Cortex of kidney (tissue), 1 donor: ENCODE measurements around the gene ANO5.

ENCODE experiments used
- DNase-seq: peaks from one replicate; lab custom pipeline; 2025; lab: John Stamatoyannopoulos, UW

ANO5 gene, protein sequence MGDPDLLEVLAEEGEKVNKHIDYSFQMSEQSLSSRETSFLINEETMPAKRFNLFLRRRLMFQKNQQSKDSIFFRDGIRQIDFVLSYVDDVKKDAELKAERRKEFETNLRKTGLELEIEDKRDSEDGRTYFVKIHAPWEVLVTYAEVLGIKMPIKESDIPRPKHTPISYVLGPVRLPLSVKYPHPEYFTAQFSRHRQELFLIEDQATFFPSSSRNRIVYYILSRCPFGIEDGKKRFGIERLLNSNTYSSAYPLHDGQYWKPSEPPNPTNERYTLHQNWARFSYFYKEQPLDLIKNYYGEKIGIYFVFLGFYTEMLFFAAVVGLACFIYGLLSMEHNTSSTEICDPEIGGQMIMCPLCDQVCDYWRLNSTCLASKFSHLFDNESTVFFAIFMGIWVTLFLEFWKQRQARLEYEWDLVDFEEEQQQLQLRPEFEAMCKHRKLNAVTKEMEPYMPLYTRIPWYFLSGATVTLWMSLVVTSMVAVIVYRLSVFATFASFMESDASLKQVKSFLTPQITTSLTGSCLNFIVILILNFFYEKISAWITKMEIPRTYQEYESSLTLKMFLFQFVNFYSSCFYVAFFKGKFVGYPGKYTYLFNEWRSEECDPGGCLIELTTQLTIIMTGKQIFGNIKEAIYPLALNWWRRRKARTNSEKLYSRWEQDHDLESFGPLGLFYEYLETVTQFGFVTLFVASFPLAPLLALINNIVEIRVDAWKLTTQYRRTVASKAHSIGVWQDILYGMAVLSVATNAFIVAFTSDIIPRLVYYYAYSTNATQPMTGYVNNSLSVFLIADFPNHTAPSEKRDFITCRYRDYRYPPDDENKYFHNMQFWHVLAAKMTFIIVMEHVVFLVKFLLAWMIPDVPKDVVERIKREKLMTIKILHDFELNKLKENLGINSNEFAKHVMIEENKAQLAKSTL

DNA sequence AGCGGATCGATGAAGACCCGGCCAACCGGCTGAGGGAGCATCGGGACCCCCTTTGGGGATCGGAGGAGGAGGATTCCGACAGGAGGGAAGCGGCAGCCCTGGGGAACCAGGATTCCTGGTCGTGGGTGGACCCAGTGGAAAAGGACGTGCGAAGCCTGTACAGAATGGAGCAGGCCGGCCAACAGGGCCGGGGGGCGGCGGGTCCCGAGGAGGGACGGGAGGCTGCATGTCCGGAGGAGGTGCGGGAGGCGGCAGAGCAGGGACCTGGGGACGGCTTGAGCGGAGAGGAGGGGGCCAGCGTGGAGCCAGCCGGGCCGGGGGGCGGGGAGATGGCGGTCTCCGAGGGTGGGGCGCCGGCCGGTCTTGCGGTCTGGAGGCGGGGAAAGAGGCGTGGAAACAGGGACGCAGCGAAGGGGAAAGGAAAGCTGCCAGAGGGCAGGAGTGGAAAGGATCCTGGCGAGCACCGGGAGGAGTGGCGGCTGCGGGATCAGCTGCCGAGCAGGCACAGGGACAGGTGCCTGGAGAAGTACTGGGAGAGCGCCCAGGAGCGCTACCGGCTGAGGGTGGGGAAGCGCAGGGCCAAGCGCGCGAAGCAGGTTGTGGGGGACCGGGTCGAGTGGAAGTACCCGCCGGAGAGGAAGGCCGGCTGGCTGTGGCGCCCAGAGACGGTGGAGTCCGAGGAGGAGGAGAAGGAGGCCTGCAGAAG is at the start of gene ANO5:
TSS of gene ANO5 (plus strand) at position 444 of the 706 bp plus-strand sequence. CDS start 408 bp downstream, outside the sequence.
- peak; percentile 13 for DNase-seq

DNA sequence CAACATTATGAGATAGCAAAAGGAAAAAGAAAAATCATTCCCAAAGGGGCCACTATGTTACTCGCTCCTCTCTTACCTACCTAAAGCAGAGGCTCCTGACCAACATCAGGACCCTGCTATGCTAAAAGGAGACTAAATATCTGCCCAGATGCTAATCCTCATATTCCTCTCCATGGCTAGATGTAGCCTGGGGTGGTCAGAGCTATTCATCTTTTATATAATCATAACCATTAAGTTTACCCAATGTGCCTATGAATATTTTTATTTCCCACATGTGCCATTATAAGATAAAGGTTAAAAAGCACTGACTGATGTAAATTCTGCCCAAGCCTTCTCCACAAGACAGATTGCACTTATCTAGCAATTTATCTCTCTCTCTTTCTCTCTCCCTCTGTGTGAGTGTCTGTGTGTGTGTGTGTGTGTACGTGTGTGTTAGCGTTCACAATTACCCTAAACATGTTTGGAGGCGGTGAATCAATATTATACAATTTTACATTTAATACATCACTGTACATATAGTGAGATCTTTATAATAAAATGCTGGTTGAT is 41.2 kb upstream of the ANO5 start:
- DNase-seq = no peak

DNA sequence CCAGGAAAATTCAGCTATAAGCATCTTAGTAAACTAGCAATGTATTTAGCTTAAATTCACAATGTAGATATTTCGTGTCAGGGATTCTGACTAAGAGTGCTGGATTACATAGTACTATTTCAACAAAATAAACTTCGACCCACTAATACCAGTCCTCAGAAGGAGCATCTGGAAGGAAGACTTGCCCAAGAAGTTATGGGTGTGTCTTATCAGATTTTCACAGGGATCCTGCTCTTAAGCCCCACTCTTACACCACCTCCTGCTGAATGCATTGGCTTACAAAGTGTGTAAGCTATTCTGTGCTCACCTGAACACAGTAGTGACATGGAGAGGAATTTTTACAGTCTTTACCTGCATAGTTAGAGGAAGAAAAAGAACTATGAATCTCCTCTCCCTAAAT is 35.4 kb upstream of the ANO5 start:
- DNase-seq = no peak

DNA sequence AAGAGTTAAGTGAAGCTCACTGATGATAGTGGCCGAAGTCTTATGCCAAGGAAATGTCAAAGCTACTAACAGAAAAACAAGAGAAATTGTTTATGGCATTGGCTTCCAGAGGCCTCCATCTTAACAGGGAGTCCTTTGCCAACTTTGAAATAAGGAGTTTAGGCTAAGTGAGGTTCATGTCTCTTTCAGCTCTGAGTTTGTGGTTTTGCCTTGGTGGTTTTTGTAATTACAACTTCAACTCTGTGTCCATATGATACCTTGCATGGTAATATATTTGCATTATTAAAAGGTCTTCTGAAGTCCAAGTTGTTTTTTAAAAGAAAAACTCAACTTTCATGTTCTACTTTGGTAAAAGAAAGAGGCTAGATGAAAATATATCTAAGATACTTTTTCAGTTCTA is 31.4 kb upstream of the ANO5 start:
- no peak for DNase-seq

DNA sequence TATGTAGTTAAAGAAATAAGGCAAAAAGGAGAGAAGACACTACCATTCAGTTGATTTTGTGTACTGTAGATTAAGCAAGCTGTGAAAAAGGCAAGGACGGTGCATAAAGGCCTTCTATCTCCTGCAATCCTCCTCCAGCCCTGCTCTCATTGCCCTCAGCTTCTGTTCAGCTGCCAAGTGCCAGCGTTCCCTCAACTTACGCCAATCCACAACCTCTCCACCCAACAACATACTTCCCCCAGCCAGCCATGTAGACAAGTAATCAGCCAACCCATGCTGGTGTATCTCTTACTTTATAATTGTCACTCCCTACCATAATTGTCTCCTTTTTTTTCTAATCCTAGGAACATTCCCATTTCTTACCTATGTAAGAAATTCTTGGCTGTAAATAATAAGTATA is 30.1 kb upstream of the ANO5 start:
- DNase-seq = no peak

DNA sequence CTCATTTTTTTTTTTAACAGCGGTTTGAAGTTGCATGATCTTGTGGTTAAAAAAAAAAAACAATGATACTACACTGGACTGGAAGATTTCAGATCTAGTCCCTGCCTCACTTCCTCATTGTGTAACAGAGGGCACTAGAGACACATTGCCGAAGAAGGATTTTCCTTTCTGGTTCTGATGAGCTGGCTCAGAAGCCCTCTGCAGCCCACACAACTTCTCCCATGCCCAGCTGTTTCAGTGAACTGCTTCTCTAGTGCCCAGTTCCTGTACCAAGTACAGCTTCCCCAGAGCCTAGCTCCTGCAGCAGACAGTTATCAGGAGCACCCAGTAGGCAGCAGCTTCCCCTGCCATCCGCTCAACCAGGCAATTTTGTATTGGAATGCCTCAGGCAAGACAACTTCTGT is 29.5 kb upstream of the ANO5 start:
- DNase-seq = no peak

DNA sequence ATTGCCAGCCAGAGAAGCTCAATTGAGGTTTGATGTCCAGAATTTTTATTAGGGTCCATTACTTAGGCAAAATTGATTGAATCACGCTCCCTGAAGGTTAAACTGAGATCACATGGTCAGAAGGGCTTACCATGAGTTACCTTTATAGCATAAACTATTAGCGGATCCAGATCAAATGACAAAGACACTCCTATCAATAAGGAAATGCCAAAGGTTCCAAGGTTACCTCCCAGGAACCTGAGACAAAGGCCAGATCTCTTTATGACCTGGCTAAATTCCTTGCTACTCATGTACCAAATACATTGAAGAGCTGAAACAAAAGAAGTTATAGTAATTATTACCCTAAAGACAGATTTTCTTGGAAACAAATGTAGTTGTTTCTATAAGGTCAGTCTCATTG is 27.8 kb upstream of the ANO5 start:
- no peak for DNase-seq

DNA sequence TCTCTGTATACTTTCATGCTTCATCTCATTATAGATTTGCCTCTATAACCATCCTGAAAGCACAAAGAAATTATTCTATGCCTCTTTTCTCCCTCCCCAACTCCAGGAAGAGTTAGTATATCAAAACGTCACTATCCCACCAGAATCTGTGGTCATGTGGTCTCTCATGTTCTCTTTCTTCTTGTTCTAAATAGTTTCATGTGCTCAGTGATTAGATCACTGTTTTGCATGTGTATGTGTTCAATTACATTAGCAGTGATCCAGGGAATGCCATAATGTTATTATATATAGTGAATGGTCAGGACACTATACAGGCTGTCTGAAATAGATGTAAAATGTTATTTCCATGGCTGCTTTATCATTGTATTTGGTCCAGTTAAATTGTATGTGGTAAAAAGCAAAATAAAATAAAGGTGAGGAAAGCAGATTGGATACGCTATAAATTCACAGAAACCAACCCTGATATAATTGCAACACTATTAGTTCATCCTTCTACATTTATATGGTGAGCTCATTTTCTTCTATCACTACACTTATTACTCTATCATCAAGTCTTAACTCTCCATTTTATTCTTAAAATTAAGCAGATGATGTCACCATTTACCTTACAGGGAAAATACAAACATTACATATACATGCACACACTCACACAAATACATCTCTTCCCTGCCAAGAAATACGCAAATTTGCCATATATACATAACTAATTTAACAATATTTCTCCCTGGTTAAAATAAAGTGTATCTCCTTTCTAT is 26.9 kb upstream of the ANO5 start:
- no peak for DNase-seq

DNA sequence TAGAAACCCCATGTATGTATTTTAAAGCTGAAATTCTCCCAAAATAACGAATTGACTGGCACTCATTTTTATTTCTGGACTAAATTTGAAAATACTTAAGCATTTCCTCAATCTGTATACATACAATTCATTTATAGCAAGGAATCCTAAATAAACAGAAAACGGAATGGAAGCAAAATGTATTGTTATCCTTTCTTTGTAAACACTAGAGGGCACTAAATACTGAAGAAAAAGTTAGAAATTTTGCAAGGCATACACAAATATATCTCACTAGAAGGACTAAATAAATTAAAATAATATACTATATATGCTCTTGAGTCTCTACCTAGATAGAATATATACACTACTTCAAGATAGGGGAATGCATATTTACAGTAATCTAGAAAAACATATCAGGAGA is 23.1 kb upstream of the ANO5 start:
- DNase-seq = no peak

DNA sequence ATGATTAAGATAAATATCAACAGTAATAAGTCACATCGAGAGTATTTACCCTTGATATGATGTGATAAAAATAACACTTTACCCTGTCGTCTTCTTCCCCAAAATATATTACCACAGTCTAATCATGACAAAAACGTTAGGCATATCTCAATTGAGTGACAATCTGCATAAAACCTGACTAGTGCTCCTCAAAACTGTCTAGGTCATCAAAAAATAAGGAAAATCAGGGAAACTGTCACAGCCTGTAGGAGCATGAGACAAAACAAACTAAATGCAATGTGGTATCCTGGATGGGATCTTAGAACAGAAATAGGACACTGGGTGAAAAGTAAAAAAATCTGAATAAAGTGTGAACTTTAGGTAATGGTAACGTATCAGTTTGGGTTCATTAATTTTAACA is 19.4 kb upstream of the ANO5 start:
- no peak for DNase-seq

DNA sequence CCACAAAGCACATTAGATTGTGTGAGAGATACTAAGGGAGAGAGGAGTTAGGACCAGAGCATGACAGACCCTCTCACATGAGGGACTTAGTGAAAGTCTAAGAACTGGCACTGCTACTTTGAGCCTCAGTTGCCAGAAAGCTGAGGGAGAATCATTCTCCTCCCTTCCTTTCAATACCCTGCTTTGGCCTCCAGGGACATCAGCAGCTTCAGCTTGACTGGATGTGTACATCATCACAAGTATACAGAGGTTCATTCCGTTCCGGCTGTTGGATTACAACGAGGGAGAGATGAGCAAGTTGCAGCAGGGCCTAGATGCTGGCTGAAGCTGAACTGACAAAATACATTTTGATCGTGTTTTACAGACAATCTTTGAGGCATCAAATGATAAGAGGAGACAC is 15.7 kb upstream of the ANO5 start:
- DNase-seq = no peak

DNA sequence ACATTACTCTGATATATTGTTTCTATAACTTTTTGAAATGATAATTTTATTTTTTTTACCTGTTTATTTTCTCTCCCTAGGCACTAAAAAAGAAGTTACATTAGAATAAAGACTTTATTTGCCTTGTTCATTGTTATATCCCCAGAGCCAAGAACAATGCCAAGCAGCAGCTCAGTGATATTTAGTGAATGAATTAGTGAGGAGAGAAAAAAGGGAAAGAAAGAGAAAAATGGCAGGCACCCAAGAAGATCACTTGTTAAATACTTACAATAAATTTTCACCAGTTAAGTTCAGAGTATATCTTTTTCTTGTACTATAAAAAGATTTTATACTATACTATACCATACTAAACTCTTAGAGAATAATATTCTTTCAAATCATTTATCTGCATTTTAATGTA is 13.3 kb upstream of the ANO5 start:
- no peak for DNase-seq

DNA sequence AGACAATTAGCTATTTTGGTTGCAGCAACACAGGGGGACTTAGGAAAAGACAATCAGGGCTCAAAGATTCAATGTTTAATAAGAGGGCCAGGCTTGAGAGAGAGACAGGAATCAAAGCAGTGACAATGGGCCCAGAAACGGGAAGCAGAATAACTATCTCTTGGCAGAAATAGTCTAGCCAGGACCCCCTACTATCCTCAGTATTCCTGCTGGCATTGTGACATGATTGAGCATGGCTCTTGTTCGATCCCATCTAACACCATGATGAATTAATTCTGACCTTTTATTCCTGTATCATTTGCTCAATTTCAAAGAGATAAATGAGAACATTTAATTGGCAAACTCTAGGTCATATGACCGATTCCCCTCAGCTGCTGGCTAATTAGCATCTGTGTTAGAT is 12.8 kb upstream of the ANO5 start:
- DNase-seq = no peak

DNA sequence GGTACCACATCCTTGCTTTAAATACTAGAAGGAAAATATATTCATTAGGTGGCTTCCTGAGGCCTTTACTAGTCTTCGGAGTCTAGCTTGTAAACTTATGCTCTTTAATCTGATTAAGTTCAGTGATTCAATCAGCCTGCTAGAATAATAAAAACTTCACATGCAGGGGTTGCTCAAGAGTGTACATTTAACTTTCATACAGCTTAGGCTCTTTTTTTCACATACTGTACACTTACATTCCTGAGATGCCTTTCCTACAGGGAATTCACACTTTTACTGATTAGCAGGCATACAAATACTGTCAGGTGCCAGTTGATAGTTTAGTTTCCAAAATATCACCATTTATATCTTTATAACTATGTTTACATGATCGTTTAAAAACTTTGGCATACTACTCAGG is 3.2 kb upstream of the ANO5 start:
- no peak for DNase-seq

DNA sequence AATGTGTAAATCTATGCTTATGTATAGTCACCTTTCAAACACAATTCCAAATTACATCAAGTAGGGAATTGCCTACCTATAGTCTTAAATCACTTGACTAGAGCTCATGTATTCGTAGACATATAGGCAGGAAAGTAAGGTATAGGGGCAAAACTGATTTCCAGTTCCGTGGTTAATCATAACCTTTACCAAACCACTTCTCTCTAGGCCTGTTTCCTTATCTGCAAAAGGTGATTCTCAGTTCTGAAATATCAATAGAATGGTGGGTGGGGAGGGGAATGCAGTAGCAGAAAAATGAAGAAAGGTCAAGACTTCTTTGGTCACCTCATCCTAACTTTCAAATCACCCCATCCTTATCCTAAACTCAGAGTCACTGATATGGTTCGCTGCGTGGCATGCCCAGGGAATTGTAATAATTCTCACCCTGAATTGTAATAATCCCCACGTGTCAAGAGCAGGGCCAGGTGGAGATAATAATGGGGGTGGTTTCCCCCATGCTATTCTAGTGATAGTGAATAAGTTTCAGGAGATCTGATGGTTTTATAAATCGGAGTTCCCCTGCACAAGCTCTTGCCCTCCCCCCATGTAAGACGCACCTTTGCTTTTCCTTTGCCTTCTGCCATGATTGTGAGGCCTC is 1.9 kb upstream of the ANO5 start:
- DNase-seq = no peak

DNA sequence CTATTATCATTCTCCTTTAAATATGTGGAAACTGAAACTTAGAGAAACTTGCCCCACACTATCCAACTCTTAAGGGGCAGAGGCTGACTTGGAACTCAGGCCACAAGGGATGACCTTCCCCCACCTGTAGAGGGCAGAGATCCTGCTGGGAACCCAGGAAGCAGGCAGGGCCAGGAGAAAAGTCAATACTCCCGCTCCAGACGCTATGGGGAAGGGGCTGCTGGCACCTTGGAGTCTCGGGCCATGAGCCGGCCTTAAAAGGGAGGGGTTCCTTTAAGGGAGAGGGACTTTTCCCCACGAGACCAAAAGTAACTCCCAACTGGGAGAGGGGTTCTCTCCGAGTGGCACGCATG is 620 bp upstream of the ANO5 start:
- DNase-seq = no peak

DNA sequence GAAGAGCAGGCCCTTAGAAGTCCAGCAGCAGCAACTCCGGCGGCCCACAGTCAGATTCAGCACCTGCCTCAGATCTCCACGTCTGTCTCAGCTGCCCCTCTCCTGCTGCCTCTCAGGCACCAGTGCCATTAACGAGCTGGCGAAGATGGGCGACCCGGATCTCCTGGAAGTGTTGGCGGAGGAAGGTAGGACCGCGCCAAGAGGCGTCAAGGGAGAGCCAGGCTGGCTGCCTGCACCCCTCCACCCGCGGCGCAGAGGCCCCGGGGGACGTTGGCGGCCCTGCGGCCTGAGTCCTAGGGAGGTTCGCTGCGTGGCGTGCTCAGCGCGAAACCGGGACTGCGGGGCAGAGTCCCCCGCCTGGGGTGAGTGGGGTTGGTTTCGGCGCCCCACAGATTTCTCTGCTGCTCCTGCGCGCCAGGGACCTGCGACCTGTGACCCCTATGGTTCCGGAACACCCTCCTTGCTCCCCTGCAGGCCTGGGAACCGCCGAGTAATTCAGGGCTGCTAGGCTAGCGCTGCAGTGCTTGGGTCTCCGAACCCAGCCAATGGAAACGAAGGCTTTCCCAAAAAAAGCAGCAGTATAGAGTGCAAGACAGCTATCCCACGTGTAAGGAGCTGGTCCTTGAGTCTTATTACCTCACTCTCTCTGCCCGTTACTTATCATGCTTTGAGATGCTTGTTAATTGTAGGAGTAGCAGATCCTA is 615 bp downstream of the ANO5 start:
- no peak for DNase-seq

DNA sequence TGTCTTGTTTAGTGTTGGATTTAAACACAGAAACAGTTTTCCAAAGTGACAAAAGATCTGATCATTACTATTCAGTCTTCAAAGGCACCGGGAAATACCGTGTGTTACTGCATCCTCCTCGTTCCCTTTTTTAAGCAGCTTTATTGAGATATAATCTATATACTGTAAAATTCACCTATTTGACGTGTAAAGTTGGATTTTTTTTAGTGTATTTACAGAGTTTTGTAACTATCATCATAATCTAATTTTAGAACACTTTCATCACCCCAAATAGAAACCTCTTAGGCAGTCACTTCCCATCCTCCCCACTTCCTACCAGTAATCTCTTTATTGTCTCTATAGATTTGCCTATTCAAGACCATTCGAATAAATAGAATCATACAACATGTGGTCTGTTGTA is 1.4 kb downstream of the ANO5 start:
- DNase-seq = no peak

DNA sequence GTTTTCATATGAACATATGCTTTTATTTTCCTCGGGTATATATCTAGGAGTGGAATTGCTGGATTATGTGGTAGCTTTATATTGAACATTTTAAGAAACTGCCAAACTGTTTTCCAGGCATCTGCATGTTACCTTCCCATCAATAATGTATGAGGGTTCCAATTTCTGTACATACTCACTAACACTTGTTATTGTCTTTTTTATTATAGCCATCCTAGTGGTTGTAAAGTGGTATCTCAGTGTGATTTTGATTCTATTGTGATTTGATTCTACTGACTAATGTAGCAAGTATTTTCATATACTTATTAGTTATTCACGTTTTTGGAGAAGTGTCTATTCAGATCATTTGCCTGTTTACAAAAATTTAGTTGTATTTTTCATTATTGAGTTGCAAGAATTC is 2.0 kb downstream of the ANO5 start:
- no peak for DNase-seq
